Pancreas (tissue), 10 donors: ENCODE data around the gene SLC6A16. TPM values are rescaled to one million over a fixed set of nuclear protein-coding genes. Genes with fewer than 3 reads are reported as not detected.
"Not testable (repeated sequence)": the region's sequence is repeated elsewhere in the genome, so short reads cannot be mapped to it uniquely, and the experiment has no call there.

Experiments
- ATAC-seq, 4 donors: fragments of 200-7000 bp; cut with Tn5 transposase; one replicate each; pipeline versions ENCODE4 v1.8.0 to v1.9.1; 2020; ENCODE audit warnings: mild to moderate bottlenecking in 4 of 4, moderate library complexity in 4 of 4
- DNase-seq, 6 donors: peaks; one replicate each; pipeline ENCODE4 v3.0.0-alpha.2; 2020
- FAIRE-seq: peaks from 2 replicates; lab custom pipeline; 2012; peaks lifted over from hg19 to GRCh38; lab: Jason Lieb, UNC
- H3K27ac ChIP-seq, 4 donors: fragments of 200-600 bp; sonication (generic); 1 replicate in 3 of 4; 2 replicates in 1 of 4; pipeline versions ENCODE4 v1.5.0 to v1.8.0; 2020
- H3K27me3 ChIP-seq, 4 donors: fragments of 200-600 bp; one replicate each; pipeline ENCODE4 v1.8.0; 2021
- H3K36me3 ChIP-seq, 3 donors: fragments of 200-600 bp; sonication (generic) in 1 of 3; one replicate each; pipeline versions ENCODE4 v1.5.0 to v1.8.0; 2020 to 2021
- H3K4me1 ChIP-seq, 3 donors: fragments of 200-600 bp; one replicate each; pipeline ENCODE4 v1.8.0; 2021
- H3K4me3 ChIP-seq, 4 donors: fragments of 200-600 bp; sonication (generic) in 2 of 4; one replicate each; pipeline versions ENCODE4 v1.5.0 to v1.8.0; 2020 to 2021
- H3K9me3 ChIP-seq, 4 donors: fragments of 200-600 bp; one replicate each; pipeline ENCODE4 v1.8.0; 2021
- CTCF ChIP-seq, 4 donors: fragments of 200-600 bp; sonication (generic) in 3 of 4; IDR thresholded peaks; one replicate each; pipeline versions ENCODE4 v1.5.0 to v1.8.0; 2021; ENCODE audit warnings: antibody characterized with exemption in 4 of 4
- WGBS, 2 donors: extraction: QIAGEN DNeasy Blood & Tissue Kit; methylation state at CpG; one replicate each; pipeline ENCODE4 v1.1.7; 2013; 5-methylcytosine and 5-hydroxymethylcytosine counted together
- intact Hi-C, 3 donors: fragments of 100-400 bp; cut with DNase I; formaldehyde crosslinking; loops; one replicate each; pipeline versions ENCODE4 v1.11.1 to v1.14.2; 2022
- polyA plus RNA-seq, 2 donors: library from polyadenylated mRNA; stranded (reverse); fragments of 200-250 nt; gene quantifications; one replicate each; pipeline ENCODE4 v1.2.3, GENCODE V29; 2013
- total RNA-seq, 6 donors: library from RNA; stranded (reverse); fragmentation: NEBNext Ultra II Directional in 4 of 6; extraction: Animal tissue kit (Norgen Biotek cat#: 25700) in 4 of 6; gene quantifications; one replicate each; pipeline versions ENCODE4 v1.2.1 to v1.2.4, GENCODE V29; 2021 to 2023
- donor health status: healthy with polysubstance abuse.
- donor health status: DM: no; HTN: no; CAD: no; lungs with moderate emphysema.
- donor health status: DM: no; HTN: no; CAD: no.
- donor health status: control.
- donor health status: control.
- donor health status: Bipolar disorder and iron deficiency.
- donor health status: DM: yes; HTN: yes; CAD: no.
- donor health status: DM: no; HTN: no; CAD: no.
- donor health status: DM: no; HTN: no; CAD: no.
- donor health status: DM: yes; HTN: yes; CAD: no.

Gene SLC6A16
- total and polyA plus RNA-seq, 8 donors: 1.5 to 5.9 (median 3.2) TPM

GRCh38 chr19:49335784-49336481 lies 10.9 kb upstream of the SLC6A16 start:
- Histone ChIP-seq H3K27ac (peak overlapping the region in 1 of 4 donors; percentile 22), H3K36me3 (peaks cover 0 to 3% (median 0%) of the 10 kb centered on the region in 3 donors), H3K9me3 (no peaks in the 10 kb centered on the region), H3K4me1 (peaks cover 0 to 6% (median 0%) of the 10 kb centered on the region in 3 donors), H3K27me3 (no peaks in the 10 kb centered on the region), H3K4me3 (peak overlapping the region in 1 of 4 donors; percentile 30)
- ATAC-seq (no peak), DNase-seq (no peak), FAIRE-seq (no peak)
- TF ChIP-seq CTCF (IDR thresholded peaks at IDR 0.05): no peak
- 85 to 89% methylated on average over 14 of the region's 14 CpGs for WGBS, 2 donors
- intact Hi-C loops: no loop called here

DNA sequence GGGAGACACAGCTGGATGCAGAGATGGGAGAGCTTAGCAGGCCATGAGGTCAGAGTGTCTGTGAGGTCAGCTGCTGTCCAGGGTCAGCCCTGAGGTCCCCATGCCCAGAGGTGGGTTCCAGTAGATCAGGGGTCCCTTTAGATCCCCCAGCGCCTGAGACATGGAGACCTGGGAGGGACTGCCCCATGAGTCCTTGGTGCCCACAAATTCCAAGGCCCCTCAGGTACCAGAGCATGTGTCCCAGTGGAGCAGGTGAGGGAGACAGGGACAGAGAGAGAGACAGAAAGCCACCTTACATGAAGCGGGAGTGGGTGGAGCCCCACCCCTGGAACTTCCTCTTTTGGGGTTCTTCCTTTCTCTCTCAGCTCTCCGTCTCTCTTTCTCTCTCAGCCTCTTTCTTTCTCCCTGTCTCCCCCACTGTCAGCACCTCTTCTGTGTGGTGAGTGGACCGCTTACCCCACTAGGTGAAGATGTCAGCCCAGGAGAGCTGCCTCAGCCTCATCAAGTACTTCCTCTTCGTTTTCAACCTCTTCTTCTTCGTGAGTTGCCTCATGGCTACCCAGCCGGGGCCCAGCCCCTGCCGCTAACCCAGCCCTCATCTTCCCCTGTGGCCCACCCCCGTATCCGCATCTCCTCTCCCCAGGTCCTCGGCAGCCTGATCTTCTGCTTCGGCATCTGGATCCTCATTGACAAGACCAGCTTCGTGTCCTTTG lies 10.2 kb upstream of the SLC6A16 start, which contains the start of gene CD37:
Gene CD37 (plus strand): TSS at position 336 of the 713 bp plus-strand sequence. CDS start 135 bp downstream, at position 471.
- Histone ChIP-seq H3K4me3 (peak within 1 kb of the TSS in 1 of 4 donors; percentile 30), H3K27ac (peak within 1 kb of the TSS in 1 of 4 donors; percentile 22), H3K36me3 (peaks cover 0 to 7% (median 0%) of the 10 kb centered on the region in 3 donors), H3K27me3 (no peaks in the 10 kb centered on the region), H3K4me1 (no peaks in the 10 kb centered on the region), H3K9me3 (no peaks in the 10 kb centered on the region)
- DNase-seq (peak in 1 of 6 donors; percentile 14), ATAC-seq (no peak), FAIRE-seq (no peak)
- WGBS, 2 donors: 79 to 85% methylated on average over 12 to 13 of the region's 13 CpGs
- no peak for TF ChIP-seq CTCF (IDR thresholded peaks at IDR 0.05)
- intact Hi-C loops: no loop called here

DNA sequence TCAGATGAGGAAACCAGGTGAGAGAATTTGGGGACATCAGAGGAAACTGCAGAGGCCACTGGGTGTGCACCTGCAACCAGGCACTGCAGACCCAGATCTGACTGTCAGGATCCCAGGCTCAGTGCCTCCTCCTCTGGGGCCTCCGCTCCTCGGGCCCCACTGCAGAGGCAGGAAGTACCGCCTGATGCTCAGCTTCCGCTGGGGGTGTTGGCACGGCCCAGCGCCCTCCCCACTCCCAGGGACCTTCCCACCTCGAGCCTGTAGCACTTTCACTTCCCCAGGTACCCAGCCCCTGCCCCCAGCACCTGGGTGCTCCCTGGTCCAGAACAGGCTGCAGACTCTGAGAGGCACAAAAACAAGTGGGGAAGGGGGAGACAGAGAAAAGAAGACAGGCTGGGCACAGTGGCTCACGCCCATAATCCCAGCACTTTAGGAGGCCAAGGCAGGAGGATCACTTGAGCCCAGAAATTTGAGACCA lies 8.9 kb upstream of the SLC6A16 start:
- Histone ChIP-seq H3K27me3 (no peaks in the 10 kb centered on the region), H3K27ac (no peak overlapping the region), H3K4me3 (no peak overlapping the region), H3K4me1 (no peaks in the 10 kb centered on the region), H3K36me3 (peaks cover 0 to 7% (median 0%) of the 10 kb centered on the region in 3 donors), H3K9me3 (no peaks in the 10 kb centered on the region)
- FAIRE-seq (no peak), DNase-seq (peak in 1 of 6 donors; percentile 24), ATAC-seq (no peak)
- WGBS, 2 donors: 68 to 80% methylated on average over 8 of the region's 8 CpGs
- intact Hi-C loops: no loop called here
- no peak for TF ChIP-seq CTCF (IDR thresholded peaks at IDR 0.05)

DNA sequence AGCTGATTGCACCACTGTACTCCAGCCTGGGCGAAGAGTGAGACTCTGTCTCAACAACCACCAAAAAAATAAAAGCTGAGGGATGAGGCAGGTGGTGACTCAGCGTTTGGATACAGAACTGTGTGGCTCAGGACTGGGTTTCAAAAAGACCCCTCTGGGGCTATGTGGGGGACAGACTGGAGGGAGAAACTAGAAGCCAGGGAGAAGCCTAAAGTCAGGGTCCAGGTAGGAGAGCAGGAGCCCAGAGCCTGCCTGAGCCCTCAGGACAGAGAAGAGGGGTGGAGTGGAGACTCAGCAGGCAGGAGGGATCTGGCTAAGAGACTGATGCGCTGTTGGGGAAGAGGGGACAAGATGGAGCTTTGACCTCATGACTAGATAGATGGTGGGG lies 8.4 kb upstream of the SLC6A16 start:
- intact Hi-C loops: no loop called here
- FAIRE-seq (no peak), DNase-seq (peak in 1 of 6 donors; percentile 13), ATAC-seq (no peak)
- WGBS, 2 donors: 80 to 89% methylated on average over 3 of the region's 3 CpGs
- Histone ChIP-seq H3K4me1 (no peaks in the 10 kb centered on the region), H3K27ac (no peak overlapping the region), H3K27me3 (no peaks in the 10 kb centered on the region), H3K9me3 (no peaks in the 10 kb centered on the region), H3K4me3 (no peak overlapping the region), H3K36me3 (peaks cover 0 to 7% (median 0%) of the 10 kb centered on the region in 3 donors)
- no peak for TF ChIP-seq CTCF (IDR thresholded peaks at IDR 0.05)

GRCh38 chr19:49332691-49333417 lies 7.9 kb upstream of the SLC6A16 start:
- ATAC-seq, H3K27me3 ChIP-seq, FAIRE-seq, H3K4me1 ChIP-seq, H3K36me3 ChIP-seq, H3K27ac ChIP-seq, H3K9me3 ChIP-seq, H3K4me3 ChIP-seq, intact Hi-C loops: not testable (repeated sequence)
- 90 to 94% methylated on average over 13 of the region's 13 CpGs for WGBS, 2 donors
- DNase-seq: peak in 1 of 6 donors; percentile 5
